GM19468 (cell line): Measurements from ENCODE around the gene CUX1.
A peak's percentile ranks its signal among the peaks of the same experiment; 100 is the strongest.
"Not testable (repeated sequence)": the region's sequence is repeated elsewhere in the genome, so short reads cannot be mapped to it uniquely, and the experiment has no call there.

Experiments
- ATAC-seq: cut with Tn5 transposase; IDR thresholded peaks from one replicate; pipeline ENCODE4 v1.9.1; 2021; ENCODE audit warnings: mild to moderate bottlenecking, moderate library complexity, moderate number of reproducible peaks; ENCODE audit not compliant: unreplicated experiment; ENCODE audit errors: extremely low read depth

Gene CUX1

DNA sequence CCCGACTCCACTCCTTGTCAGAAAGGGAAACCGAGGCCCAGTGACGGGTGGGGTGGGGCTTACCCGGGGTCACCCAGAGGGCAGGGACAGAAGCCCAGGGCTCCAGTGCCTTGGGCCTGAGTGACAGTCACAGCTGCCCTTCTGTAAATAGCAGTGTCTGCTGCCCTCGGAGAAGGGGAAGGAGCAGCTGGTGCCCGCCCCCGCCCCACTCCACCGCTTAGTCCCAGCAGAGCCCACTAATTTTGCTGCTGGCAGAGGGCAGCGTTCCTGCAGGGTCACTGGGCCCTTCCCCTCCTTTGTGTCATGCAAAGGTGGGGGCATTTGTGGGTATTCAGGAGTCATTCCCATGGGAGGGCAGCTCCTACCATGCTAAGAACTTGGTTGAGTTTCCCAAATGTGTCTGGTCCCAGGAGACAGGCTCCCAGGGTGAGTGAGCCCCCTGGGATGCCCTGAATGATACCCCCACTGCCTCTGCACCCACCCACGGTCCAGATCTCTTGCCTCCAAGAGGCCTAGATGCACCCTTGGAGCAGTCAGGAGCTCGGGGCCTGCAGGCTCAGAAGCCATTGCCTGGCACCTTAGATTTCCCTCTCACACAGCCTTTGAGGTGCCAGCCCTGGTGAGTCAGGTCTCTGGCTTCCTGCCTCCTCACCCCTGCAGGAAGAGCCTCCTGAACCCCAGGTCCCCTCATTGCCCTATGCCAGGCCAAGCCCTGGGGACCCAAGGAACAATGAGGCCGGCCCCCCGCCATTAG lies 486.4 kb downstream of the CUX1 start:
- ATAC-seq, result no peak

DNA sequence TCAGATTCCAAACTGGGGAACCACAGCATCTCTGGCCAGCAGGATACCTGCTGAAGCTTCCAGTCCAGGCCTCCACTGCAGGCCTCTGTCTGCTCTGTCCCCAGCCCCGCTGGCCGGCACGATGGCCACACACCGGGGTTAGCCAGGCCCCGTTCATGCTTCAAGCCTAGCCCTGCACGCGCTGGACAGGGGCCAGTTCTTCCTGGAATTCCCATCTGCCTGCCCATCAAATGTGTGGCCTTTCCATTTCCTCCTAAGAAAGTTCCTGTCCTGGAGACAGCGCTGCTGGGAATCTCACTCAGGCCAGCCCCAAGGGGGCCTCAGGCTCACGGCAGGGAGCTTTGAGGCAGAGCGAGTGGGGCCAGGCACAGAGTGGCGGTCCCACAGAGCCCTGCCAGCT lies 487.2 kb downstream of the CUX1 start:
- ATAC-seq, result no peak

DNA sequence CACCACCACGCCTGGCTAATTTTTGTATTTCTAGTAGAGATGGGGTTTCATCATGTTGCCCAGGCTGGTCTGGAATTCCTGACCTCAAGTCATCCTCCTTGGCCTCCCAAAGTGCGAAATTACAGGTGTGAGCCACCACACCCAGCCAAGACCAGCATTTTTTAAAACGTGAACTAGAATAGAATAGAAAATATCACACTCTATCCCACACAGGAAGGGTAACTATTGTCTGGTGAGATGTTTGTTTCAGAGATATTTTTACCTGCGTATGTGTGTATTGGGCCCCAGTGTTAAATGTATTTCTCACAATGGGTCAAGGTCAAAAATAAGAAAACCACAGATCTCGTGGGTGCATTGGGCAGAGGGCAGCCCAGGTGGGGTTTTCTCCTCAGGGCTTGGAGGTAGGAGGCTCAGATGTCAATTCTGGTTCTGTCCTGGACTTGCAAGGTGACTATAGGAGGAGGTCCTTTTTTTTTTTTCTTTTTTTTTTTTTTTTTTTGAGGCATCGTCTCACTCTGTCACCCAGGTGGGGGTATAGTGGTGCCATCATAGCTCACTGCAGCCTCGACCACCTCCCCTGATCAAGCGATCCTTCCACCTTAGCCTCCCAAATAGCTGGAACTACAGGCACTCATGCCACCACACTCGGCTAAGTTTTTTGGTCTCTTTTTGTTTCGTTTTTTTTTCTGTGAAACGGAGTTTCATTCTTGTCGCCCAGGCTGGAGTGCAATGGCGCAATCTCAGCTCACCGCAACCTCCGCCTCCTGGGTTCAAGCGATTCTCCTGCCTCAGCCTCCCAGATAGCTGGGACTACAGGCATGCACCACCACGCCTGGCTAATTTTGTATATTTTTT lies 488.2 kb downstream of the CUX1 start:
- peak; percentile 20 for ATAC-seq

DNA sequence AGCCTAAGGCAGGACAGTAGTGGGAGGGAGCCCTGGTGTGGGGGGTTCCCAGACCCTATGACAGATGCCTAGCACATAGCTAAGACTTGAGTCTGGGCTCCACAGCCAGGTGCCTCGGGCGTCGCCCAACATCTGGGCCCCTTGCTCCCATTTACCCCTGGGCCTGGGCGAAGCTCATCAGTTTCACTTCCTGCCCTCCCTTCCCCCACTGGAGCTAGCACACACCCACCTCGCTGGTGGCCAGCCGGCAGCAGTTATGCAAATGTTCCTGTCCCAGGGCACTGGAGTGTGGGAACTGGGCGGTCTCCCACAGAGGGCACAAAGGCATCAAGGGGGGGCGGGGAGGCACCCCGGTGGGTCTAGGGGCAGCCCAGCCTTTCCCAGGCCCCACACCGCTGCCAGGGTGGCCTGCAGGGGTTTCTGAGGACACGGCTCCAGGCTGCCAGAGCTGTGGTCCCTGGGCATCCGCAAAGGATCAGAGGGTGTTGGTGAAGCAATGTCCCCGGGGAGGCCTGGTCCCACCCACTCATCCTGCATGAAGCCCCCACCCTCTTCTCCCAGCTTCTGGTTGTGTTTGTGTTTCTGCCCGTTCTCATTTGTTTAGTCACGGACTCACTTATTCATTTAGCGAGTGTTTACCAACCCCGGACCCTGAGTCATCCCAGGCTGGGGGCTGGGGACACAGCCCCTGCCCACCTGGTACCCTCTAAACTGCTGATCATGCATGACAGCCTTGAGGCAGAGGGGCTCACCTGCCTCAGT lies 489.7 kb downstream of the CUX1 start:
- peak; percentile 50 for ATAC-seq

DNA sequence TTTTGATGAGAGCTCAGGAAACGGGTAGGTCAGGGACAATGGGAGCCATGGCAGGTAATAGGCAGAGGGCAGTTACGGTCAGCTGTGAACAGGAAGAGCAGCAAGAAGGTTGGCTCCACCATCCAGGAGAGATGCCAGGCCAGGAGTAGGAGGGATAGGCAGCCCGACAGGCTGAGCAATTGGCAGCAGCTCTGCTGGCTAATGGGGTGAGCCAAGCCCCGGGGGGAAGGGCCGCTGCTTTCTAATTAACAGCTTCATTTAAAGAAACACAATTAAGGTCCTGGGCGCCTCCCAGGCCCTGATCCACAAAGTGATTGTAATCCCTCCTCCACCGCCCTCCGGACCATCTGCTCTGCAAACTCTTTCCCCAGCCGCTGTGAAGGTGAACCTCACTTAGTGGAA lies 493.0 kb downstream of the CUX1 start:
- ATAC-seq, result no peak

DNA sequence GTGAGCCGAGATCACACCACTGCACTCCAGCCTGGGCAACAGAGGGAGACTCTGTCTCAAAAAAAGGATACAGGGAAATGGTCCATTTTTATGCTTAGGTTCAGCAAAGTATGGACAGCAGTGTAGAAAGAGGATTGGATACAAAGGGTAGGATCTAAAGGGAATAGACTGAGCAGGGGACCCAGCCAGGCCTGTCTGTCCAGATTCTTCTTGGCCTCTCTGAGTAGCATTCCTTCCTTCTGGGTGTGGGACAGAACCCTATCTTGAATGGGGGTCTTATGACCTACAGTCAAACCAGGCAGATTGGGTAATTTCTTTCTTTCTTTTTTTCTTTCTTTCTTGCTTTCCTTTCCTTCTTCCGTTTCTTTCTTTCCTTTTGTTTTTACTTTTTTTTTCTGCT lies 494.9 kb downstream of the CUX1 start:
- ATAC-seq, result no peak

DNA sequence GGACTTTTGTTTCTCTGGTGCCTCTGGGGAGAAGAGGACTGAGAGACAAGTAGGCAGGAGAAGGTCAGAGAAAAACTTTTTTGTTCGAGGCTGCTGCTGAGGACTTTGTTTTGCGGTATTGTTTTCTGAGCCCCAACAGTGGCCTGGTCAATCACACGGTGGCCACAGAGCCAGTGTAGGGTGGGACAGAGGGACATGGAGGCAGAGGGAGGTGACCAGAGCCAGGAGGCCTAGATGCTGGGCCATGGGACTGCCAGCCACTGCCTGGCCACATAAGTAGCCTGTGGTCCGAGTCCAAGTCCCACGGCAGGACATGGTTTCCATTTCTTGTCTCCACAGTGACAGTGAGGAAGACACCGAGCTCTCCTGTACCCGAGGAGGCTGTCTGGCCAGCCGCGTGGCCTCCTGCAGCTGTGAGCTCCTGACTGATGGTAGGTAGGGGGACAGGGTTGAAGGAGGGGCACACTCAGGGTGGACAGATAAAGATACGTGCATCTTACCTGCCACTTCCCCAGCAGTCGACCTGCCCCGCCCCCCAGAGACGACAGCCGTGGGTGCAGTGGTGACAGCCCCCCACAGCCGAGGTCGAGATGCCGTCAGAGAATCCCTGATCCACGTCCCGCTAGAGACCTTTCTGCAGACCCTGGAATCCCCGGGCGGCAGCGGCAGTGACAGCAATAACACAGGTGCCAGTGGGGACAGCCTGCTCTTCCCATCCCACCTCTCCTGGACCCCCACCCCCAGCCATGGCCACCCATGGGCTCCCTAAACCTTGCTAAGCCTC lies 496.8 kb downstream of the CUX1 start:
- no peak for ATAC-seq

DNA sequence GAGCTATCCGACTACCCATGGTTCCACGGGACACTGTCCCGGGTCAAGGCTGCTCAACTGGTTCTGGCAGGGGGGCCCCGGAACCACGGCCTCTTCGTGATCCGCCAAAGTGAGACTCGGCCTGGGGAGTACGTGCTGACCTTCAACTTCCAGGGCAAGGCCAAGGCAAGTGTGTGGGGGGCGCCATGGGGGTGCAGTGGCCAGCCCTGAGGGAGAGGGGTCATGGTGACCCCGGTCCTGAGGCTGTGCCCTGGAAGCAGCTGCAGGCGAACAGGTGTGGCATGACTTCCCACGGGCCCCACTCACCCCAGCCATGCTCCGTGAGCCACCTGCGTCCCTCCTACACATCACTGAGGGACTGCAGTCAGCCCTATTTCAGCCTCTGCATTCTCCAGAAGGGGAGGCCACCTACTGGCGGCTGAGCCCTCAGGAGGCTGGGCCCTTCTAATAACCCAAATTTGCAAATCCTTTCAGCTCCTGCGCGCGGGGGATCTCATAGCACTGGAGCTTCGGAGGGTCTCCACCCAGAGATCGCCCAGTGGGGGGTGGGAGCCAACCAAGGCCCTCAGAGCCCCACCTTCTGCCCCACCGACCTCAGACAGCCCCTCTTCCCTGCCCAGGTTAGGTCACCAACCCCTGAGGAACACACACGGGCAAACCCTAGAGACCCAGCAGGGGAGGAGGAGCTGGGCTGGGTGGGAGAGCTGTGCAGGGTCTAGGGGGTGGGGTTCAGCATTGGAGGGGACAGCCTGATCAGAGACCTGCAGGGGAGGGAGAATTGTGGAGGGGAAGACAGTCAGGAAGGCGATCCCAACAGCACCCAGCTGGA lies 500.0 kb downstream of the CUX1 start:
- ATAC-seq, result no peak

DNA sequence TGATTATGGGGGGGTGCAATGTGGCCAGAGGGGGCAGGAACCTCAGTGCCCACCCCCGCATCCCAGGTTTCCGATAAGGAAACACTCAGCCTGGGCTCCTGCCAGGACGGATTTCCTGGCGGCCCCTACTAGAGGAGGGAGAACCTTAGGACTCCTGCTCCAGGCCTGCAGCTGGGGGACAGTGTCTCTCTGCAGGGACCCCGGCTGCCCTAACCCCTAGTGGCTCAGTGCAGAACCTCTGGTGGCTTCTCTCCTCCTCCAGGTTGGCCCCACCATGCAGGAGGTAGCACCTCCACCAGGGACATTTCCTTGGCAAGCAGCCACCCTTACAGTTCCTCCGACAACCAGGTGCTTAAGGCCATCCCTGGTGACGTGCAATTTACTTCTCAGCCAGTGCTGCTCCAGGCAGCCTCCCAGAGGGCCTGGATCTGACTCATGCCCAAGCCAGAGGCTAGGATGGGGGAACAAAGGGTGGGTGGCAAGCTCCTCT lies 501.1 kb downstream of the CUX1 start:
- ATAC-seq, result no peak

DNA sequence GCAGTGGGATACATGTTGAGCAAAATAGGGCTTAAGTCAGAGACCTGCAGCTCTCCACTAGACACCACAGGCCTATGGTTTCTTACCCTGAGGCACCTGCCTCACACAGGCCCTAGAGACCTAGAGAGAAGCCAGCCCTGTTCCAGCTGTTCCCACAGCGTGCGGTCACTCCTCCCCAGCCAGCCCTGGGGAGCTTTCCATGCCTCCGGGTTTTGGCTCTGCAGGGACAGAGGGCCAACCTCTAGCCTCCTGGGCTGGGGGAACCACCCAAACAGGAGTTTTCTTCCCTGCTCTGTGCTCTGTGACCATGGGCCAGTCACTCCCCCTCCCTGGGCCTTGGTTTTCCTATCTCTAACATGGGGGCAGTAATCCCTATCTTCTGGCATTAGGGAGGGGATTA lies 502.2 kb downstream of the CUX1 start:
- no peak for ATAC-seq

DNA sequence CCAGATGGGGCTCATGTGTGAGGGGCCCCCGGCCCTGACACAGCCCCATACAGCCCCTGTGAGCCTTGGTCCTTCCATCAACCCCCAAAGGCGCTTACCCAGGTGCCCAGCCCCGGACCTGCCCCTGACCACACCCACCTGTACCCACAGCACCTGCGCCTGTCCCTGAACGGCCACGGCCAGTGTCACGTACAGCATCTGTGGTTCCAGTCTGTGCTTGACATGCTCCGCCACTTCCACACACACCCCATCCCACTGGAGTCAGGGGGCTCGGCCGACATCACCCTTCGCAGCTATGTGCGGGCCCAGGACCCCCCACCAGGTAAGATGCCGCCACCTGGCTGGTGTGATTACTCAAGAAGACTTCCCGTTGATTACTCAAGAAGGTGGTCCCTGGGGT lies 502.8 kb downstream of the CUX1 start:
- no peak for ATAC-seq

DNA sequence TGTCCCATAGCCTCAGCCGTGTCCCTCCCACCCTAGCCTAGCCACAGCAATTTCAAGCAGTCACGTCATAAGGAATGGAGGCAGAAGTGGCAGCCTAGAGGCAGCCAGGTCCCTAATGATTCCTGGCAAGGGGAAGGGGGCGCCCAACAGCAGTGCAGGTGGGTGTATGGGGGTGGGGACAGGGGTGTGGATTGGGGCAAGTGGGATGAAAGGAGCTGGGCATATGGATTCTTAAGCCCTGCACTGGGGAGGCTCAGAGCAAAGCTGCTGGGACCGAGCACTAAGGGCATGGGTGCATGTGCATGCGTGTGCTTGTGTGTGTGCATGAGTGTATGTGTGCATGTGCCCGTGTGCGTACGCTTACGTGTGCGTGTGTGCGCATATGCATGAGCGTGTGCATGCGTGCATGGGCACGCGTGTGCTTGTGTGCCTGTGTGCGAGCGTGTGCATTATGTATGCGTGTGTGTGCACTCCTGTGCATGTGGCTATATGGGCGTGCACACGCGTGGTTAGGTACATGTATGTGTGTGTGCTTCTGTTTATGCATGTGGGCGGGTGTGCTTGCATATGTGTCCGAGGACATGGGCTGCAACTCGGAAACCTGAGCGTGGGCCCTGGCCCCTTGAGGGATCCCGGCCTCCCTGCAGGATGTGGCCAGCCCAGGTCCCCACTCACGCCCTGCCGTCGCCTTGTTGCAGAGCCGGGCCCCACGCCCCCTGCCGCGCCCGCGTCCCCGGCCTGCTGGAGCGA lies 503.4 kb downstream of the CUX1 start:
- no peak for ATAC-seq

DNA sequence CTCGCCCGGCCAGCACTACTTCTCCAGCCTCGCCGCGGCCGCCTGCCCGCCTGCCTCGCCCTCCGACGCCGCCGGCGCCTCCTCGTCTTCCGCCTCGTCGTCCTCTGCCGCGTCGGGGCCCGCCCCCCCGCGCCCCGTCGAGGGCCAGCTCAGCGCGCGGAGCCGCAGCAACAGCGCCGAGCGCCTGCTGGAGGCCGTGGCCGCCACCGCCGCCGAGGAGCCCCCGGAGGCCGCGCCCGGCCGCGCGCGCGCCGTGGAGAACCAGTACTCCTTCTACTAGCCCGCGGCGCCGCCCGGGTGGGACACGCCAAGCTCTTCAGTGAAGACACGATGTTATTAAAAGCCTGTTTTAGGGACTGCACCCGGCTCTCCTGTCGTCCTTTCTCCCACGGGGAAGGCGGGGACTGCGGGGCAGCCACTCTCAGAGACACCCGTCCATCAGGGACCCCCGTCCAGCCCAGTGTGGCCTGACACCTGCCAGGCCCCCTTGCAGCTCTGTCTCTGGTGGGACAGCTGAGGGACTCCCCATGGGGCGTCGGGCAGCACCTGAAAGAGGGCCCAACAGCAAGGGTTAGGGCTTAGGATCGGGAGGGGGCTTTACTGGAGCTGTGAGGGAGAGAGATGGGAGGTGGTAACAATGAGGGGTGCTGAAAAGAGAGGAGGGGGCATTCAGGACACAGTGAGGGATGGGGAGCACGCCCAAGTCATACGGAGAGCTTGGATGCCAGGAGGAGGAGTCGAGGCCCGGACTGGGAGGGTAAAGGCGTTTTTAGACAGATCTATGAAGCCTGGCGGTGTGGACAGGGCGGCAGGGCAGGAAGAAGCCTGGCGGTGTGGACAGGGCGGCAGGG lies 504.1 kb downstream of the CUX1 start:
- ATAC-seq, result no peak

DNA sequence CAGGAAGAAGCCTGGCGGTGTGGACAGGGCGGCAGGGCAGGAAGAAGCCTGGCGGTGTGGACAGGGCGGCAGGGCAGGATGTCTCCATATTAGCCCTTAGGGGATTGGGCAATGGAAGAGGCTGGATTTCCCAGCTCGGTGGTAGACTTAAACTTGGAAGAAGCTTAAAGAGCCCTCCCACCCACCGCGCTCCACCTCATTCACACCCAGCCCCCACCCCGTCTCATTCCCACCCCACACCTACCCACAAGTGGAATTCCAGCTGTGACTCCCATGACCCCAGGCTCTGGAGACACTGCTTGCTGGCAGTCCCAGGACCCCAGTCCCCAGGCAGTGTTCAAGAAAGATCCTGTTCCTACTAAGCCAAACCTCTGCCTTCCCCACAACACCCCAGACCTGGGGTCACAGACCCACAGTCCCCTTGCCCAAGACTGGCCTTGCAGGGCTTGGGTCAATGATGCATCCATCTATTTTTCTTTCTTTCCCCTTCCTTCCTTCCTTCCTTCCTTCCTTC lies 504.8 kb downstream of the CUX1 start:
- ATAC-seq, result no peak

DNA sequence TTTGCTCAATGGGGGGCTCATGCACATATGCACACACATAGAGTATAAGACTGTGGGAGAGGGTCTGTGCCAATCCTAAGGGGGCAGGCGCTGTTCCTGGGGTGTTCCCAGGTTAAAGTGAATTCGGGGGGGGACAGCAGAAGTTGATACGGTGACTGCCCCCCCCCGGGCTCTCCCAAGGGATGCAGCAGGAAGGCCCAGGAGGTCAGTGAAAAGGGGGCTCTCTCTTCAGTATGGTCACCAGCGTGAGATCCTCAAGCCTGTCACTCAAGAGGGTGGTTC lies 506.4 kb downstream of the CUX1 start:
- ATAC-seq, result no peak

DNA sequence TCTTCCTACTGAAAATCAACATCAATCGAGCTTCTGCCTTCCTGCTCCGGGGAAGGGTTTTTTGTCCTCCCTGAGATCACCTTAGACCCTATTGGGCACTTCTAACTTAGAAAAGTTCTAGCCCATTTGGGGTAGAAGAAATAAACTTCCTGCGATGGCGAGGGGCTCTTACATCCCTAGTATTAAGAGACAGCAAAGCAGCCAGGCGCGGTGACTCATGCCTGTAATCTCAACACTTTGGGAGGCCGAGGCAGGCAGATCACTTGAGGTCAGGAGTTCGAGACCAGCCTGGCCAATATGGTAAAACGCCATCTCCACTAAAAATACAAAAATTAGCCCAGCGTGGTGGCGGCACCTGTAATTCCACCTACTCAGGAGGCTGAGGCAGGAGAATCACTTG lies 507.7 kb downstream of the CUX1 start:
- not testable (repeated sequence) for ATAC-seq

DNA sequence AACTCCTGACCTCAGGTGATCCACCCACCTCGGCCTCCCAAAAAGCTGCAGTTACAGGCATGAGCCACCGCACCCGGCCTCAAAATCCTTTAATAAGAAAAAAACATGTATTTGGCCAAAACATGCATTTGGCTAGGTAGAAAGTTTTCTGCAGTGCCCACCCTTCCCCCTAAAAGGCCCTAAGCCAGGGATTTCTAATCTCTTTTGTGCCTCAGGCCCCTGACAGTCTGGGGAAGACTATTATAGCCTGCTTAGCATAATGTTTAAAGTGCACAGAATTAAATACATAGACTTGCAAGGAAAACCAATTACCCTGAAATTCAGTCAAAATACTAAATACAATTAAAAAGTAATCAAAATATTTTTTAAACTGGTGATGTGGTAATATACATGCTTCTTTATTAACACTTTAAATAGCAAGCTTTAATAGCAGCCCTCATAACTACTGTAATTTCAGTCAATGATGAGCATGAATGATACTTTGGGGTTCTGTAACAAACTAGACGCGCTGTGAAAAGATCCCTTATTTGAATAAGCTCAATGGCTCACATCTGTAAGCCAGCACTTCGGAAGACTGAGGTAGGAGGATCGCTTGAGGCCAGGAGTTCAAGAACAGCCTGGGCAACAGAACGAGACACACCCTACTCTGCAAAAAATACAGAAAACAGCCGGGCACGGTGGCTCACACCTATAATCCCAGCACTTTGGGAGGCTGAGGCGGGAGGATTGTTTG lies 508.9 kb downstream of the CUX1 start:
- ATAC-seq, result no peak
